Activated CD8-positive, alpha-beta memory T cell treated with anti-CD3 and anti-CD28 coated beads for 1 hour (primary cell): Measurements from ENCODE around the gene FAM20C.

Experiments used
- DNase-seq, 2 donors: peaks; one replicate each; pipeline ENCODE4 v3.0.0-alpha.2; 2020; ENCODE audit warnings: low read depth in 1 of 2; ENCODE audit errors: extremely low read depth in 1 of 2

FAM20C gene

GRCh38 chr7:266851-267840, 74.8 kb downstream of the FAM20C start:
- DNase-seq, result no peak

GRCh38 chr7:268991-269390, 76.6 kb downstream of the FAM20C start:
- DNase-seq, result no peak

GRCh38 chr7:269721-270120, 77.3 kb downstream of the FAM20C start:
- DNase-seq, result no peak

GRCh38 chr7:270351-270983, 78.1 kb downstream of the FAM20C start:
- no peak for DNase-seq

GRCh38 chr7:271266-272107, 79.1 kb downstream of the FAM20C start:
- no peak for DNase-seq

GRCh38 chr7:272108-272615, 79.8 kb downstream of the FAM20C start:
- DNase-seq, result no peak

GRCh38 chr7:272631-273030, 80.3 kb downstream of the FAM20C start:
- no peak for DNase-seq

GRCh38 chr7:273327-273726, 81.0 kb downstream of the FAM20C start:
- no peak for DNase-seq

GRCh38 chr7:274266-274665, 81.9 kb downstream of the FAM20C start:
- DNase-seq, result no peak

GRCh38 chr7:276230-276835, 84.0 kb downstream of the FAM20C start:
- DNase-seq, result no peak

- DNase-seq, result no peak
These were observed 84.9 kb downstream of the FAM20C start for GRCh38 chr7:277228-277627.

GRCh38 chr7:278081-278480, 85.7 kb downstream of the FAM20C start:
- no peak for DNase-seq

GRCh38 chr7:279821-280220, 87.5 kb downstream of the FAM20C start:
- no peak for DNase-seq

- no peak for DNase-seq
These were observed 88.1 kb downstream of the FAM20C start for GRCh38 chr7:280461-280860.

- DNase-seq, result no peak
These were observed 89.3 kb downstream of the FAM20C start for GRCh38 chr7:281637-282036.

- no peak for DNase-seq
These were observed 90.2 kb downstream of the FAM20C start for GRCh38 chr7:282621-283020.

GRCh38 chr7:284762-285722, 92.7 kb downstream of the FAM20C start:
- no peak for DNase-seq

- no peak for DNase-seq
These were observed 93.4 kb downstream of the FAM20C start for GRCh38 chr7:285731-286130.

GRCh38 chr7:286266-286665, 93.9 kb downstream of the FAM20C start:
- no peak for DNase-seq
